Activated naive CD4-positive, alpha-beta T cell treated with anti-CD3 and anti-CD28 coated beads, Interleukin-2, amount 10 ng/mL, durations not matched to agents 7 days and 5 days (primary cell): Measurements from ENCODE around the gene ZBTB12.
"Not testable (repeated sequence)": the region's sequence is repeated elsewhere in the genome, so short reads cannot be mapped to it uniquely, and the experiment has no call there.

Experiments used
- CTCF ChIA-PET: fragments of 350-600 bp; sonication (Branson Sonifier 250); formaldehyde crosslinking; loops from one replicate; lab custom pipeline; 2021; ENCODE audit warnings: antibody characterized with exemption; lab: Charles Lee
- DNase-seq: peaks from one replicate; pipeline ENCODE4 v3.0.0-alpha.2; 2020
- H3K27ac Mint-ChIP-seq: one replicate; pipeline ENCODE4 v1.8.0; 2021; ENCODE audit warnings: mild to moderate bottlenecking, moderate library complexity, mixed read lengths
- H3K27me3 Mint-ChIP-seq: one replicate; pipeline ENCODE4 v1.8.0; 2021; ENCODE audit warnings: mild to moderate bottlenecking, mixed read lengths
- H3K36me3 Mint-ChIP-seq: one replicate; pipeline ENCODE4 v1.8.0; 2021; ENCODE audit warnings: mixed read lengths
- H3K4me1 Mint-ChIP-seq: one replicate; pipeline ENCODE4 v1.8.0; 2021; ENCODE audit warnings: mixed read lengths
- H3K4me3 Mint-ChIP-seq: one replicate; pipeline ENCODE4 v1.8.0; 2021; ENCODE audit warnings: mild to moderate bottlenecking, moderate library complexity, mixed read lengths
- H3K9me3 Mint-ChIP-seq: one replicate; pipeline ENCODE4 v1.8.0; 2021; ENCODE audit warnings: mixed read lengths

ZBTB12 gene

DNA sequence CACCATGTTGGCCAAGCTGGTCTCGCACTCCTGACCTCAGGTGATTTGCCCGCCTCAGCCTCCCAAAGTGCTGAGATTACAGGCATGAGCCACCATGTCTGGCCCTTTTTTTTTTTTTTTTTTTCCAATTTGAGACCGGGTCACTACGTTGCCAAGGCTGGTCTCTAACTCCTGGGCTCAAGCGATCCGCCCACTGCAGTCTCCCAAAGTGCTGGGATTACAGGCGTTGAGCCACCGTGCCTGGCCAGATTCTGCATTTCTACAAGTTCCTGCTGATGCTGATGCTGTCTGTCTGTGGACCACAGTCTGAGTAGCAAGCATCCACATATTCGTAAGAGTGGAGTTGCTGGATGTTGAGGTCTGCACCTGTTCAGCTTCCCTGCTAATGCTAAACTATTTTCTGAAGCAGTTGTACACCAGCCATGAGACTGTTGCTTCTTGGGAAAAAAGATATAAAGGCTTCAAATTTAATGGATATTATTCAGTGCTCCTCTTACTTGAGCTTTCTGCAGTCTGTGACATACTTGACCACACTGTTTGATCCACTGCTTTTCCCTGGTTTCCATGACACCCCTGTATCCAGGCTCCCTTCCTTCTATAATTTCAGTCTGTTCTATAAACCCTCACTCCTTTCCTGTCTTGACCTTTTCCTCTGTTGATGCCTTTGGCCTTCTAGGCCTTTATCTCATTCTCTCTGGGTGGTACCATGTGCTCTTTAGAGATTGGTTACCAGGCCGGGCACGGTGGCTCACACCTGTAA, 10.1 kb upstream of the ZBTB12 start:
- Mint-ChIP-seq H3K9me3 (no peaks in the 10 kb centered on the region), H3K27me3 (peaks cover 21% of the 10 kb centered on the region), H3K4me3 (no peak overlapping the region), H3K4me1 (peaks cover 2% of the 10 kb centered on the region), H3K36me3 (no peaks in the 10 kb centered on the region), H3K27ac (no peak overlapping the region)
- CTCF ChIA-PET = interaction anchor here (1.1 kb wide), 1 partner anchor 10 kb away, joined by 3 read pairs; the partner anchor contains the start of gene ZBTB12
- no peak for DNase-seq

GRCh38 chr6:31909298-31909697, 7.4 kb upstream of the ZBTB12 start:
- H3K4me1 Mint-ChIP-seq, H3K4me3 Mint-ChIP-seq, H3K27ac Mint-ChIP-seq, DNase-seq, H3K36me3 Mint-ChIP-seq, CTCF ChIA-PET, H3K9me3 Mint-ChIP-seq: not testable (repeated sequence)
- peaks cover 34% of the 10 kb centered on the region for H3K27me3 Mint-ChIP-seq

GRCh38 chr6:31908791-31909190, 6.9 kb upstream of the ZBTB12 start:
- CTCF ChIA-PET = no interaction called here
- no peak overlapping the region for H3K4me3 Mint-ChIP-seq
- peaks cover 37% of the 10 kb centered on the region for H3K27me3 Mint-ChIP-seq
- no peak for DNase-seq
- no peaks in the 10 kb centered on the region for H3K36me3 Mint-ChIP-seq
- no peaks in the 10 kb centered on the region for H3K9me3 Mint-ChIP-seq
- H3K4me1 Mint-ChIP-seq = peaks cover 2% of the 10 kb centered on the region
- H3K27ac Mint-ChIP-seq = no peak overlapping the region

GRCh38 chr6:31908255-31908654, 6.4 kb upstream of the ZBTB12 start:
- CTCF ChIA-PET, H3K4me3 Mint-ChIP-seq, H3K4me1 Mint-ChIP-seq, DNase-seq, H3K36me3 Mint-ChIP-seq, H3K27ac Mint-ChIP-seq, H3K9me3 Mint-ChIP-seq: not testable (repeated sequence)
- H3K27me3 Mint-ChIP-seq = peaks cover 42% of the 10 kb centered on the region

DNA sequence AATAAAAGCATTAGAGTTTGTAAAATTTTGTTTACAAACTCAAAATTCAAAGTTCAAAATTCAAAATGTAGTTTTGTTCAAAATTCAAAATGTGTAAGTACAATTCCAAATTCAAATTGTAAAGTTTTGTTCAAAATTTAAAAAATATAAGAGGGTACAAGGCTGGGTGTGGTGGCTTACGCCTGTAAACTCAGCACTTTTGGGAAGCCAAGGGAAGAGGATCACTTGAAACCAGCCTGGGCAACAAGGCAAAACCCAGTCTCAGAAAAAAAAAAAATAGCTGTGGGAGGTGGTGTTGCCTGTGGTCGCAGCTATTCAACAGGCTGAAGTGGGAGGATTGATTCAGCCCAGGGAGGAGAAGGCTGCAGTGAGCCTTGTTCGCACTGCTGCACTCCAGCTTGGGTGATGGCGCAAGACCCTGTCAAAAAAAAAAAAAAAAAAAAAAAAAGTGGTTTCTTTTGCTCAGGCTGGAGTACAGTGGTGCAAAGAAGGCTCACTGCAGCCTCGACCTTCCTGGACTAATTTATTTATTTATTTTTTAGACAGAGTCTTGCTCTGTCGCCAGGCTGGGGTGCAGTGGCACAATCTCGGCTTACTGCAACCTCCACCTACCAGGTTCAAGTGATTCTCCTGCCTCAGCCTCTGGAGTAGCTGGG, 5.4 kb upstream of the ZBTB12 start:
- peaks cover 52% of the 10 kb centered on the region for H3K27me3 Mint-ChIP-seq
- H3K4me1 Mint-ChIP-seq = peaks cover 9% of the 10 kb centered on the region
- no peak overlapping the region for H3K4me3 Mint-ChIP-seq
- no peak overlapping the region for H3K27ac Mint-ChIP-seq
- CTCF ChIA-PET = no interaction called here
- H3K9me3 Mint-ChIP-seq = no peaks in the 10 kb centered on the region
- H3K36me3 Mint-ChIP-seq = no peaks in the 10 kb centered on the region
- no peak for DNase-seq

DNA sequence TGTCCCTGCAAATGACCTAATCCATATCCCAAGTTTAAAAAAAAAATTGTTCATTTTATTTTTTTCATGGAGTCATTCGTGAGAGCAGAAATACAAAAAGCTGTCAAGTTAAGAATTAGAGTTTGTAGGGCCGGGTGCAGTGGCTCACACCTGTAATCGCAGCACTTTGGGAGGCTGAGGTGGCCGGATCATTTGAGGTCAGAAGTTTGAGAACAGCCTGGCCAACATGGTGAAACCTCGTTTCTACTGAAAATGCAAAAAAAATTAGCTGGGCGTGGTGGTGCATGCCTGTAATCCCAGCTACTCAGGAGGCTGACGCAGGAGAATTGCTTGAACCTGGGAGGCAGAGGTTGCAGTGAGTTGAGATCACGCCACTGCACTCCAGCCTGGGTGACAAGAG, 4.8 kb upstream of the ZBTB12 start:
- DNase-seq, H3K27ac Mint-ChIP-seq, CTCF ChIA-PET, H3K36me3 Mint-ChIP-seq, H3K4me3 Mint-ChIP-seq, H3K9me3 Mint-ChIP-seq, H3K4me1 Mint-ChIP-seq: not testable (repeated sequence)
- H3K27me3 Mint-ChIP-seq = peaks cover 53% of the 10 kb centered on the region

DNA sequence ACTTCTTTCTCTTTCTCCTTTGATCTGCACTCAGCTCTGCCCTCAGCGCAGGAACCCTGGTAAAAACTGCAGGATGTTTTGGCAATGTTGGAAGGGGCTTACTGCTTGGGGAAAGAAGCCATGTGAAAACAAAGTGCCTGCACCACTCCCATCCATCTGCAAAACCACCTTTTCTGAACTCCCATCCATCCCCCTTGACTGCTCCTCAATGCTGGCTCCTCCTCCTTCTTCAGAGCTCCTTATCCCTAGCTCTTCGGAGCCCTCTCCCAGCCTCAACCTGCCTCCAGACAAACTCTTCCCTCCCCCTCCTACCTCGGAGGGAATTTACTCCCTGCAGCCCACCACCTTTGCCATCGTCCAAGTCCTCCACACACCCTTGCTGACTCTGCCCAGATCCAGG, 4.2 kb upstream of the ZBTB12 start:
- no peak overlapping the region for H3K27ac Mint-ChIP-seq
- no peaks in the 10 kb centered on the region for H3K36me3 Mint-ChIP-seq
- CTCF ChIA-PET = no interaction called here
- no peak for DNase-seq
- H3K9me3 Mint-ChIP-seq = no peaks in the 10 kb centered on the region
- H3K4me1 Mint-ChIP-seq = peaks cover 11% of the 10 kb centered on the region
- no peak overlapping the region for H3K4me3 Mint-ChIP-seq
- H3K27me3 Mint-ChIP-seq = peaks cover 53% of the 10 kb centered on the region

- Mint-ChIP-seq H3K9me3 (no peaks in the 10 kb centered on the region), H3K27me3 (peaks cover 50% of the 10 kb centered on the region), H3K27ac (no peak overlapping the region), H3K4me3 (no peak overlapping the region), H3K36me3 (no peaks in the 10 kb centered on the region), H3K4me1 (peaks cover 14% of the 10 kb centered on the region)
- no peak for DNase-seq
- CTCF ChIA-PET = no interaction called here
Observed at GRCh38 chr6:31905041-31905440, 3.2 kb upstream of the ZBTB12 start.

GRCh38 chr6:31903957-31904356, 2.1 kb upstream of the ZBTB12 start:
- H3K27me3 Mint-ChIP-seq = peaks cover 44% of the 10 kb centered on the region
- no peak overlapping the region for H3K27ac Mint-ChIP-seq
- peaks cover 25% of the 10 kb centered on the region for H3K4me1 Mint-ChIP-seq
- no peak overlapping the region for H3K4me3 Mint-ChIP-seq
- DNase-seq = no peak
- CTCF ChIA-PET = no interaction called here
- peaks cover 4% of the 10 kb centered on the region for H3K36me3 Mint-ChIP-seq
- H3K9me3 Mint-ChIP-seq = no peaks in the 10 kb centered on the region

DNA sequence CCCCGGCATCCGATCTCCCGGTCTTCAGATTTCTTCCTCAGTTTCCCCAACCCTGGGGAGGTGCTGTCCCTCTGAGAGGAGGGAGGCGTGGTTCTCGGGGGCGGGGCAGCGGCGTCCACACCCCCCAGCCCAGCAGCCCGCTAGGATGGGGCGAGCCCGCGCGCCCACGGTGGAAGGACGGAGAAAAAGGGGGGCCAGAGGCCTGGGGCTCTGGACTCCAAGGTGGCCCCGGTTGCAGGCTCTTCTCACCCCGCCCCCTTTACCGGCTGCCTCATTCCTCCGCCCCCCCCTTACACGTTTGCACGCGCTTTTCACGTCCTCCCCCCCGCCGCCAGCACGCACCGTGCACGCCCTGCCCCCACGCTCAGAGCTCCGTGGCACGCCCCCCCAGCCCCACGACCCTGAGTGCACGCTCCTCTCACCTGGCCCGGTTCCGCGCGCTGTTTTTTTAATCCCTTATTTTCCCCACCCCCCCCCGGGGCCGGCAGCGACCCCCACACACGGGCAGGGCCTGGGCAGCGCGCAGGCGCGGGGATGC, 402 bp downstream of the ZBTB12 start:
- Mint-ChIP-seq H3K27me3 (peaks cover 33% of the 10 kb centered on the region), H3K27ac (no peak overlapping the region), H3K4me3 (peak overlapping the region; percentile 64), H3K4me1 (peaks cover 37% of the 10 kb centered on the region), H3K36me3 (peaks cover 14% of the 10 kb centered on the region), H3K9me3 (no peaks in the 10 kb centered on the region)
- CTCF ChIA-PET = interaction anchor here (0.6 kb wide), 1 partner anchor 11 kb away, joined by 3 read pairs; no protein-coding TSS in a partner anchor
- DNase-seq = peak; percentile 74

DNA sequence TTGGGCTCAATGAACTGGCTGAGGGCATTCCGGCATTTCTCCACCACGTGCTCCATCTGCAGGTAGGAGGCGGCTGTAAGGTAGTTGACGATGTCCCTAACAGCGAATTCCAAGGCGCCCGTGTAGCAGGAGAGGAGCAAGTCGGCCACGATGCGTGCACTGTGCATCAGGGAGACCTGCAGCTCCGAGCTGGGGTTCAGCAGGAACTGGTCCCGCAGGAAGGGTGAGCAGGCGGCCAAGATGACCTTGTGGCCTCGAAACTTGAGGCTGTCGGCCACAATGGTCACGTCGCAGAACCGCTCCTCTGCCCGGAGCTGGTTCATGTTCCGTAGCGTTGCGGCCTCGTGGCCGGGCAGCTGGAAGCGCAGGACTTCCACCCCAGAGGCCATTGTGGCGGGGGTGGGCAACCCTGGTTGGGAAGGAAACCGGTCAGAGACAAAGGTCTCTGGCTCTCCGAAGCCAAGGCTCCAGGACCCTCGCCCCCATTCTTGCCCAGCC, 920 bp downstream of the ZBTB12 start:
- no peak overlapping the region for H3K27ac Mint-ChIP-seq
- no peak for DNase-seq
- CTCF ChIA-PET = no interaction called here

DNA sequence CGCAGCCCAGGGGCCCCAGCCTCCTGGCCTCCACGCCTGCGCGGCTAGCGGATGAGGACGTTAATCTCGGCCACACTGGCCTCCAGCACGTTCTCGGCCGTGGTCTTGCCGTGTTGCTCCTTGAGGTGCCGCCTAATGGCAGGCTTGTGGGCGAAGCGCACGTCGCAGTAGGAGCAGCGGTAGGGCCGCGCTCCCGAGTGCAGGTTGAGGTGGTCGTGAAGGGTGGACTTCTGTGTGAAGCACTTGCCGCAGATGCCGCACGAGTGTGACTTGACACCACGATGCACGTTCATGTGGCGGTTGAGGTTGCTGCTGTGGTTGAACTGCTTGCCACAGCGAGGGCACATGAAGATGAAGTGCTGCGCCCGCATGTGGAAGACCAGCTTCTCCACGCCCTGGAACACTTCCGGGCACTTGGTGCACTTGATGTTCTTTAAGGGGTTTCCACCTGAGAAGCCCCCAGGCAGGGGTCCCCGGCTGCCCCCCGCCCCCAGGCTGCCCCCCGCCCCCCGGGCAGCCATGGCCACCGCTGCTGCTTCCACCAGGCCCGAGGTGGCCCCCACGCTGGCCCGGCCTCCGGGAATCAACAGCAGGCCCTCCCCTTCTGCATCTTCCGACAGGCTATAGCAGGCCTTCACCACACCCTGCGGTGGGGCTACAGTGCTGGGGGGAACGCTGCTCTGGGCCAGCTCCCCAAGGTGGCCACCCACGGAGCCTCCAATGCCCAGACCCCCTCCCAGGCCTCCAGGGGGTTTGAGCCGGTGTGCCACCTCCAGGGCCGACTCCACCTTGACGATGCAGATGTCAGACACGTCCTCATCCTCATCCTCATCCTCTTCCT, 1.8 kb downstream of the ZBTB12 start:
- peaks cover 47% of the 10 kb centered on the region for H3K4me1 Mint-ChIP-seq
- H3K27ac Mint-ChIP-seq = peak overlapping the region; percentile 11
- peaks cover 18% of the 10 kb centered on the region for H3K36me3 Mint-ChIP-seq
- no peak for DNase-seq
- peaks cover 26% of the 10 kb centered on the region for H3K27me3 Mint-ChIP-seq
- CTCF ChIA-PET = no interaction called here
- H3K9me3 Mint-ChIP-seq = no peaks in the 10 kb centered on the region
- H3K4me3 Mint-ChIP-seq = peak overlapping the region; percentile 55

More for the DNA sequence above, 920 bp downstream of the ZBTB12 start:
- H3K4me3 Mint-ChIP-seq = peak overlapping the region; percentile 64
- peaks cover 14% of the 10 kb centered on the region for H3K36me3 Mint-ChIP-seq
- H3K4me1 Mint-ChIP-seq = peaks cover 42% of the 10 kb centered on the region
- no peaks in the 10 kb centered on the region for H3K9me3 Mint-ChIP-seq
- peaks cover 28% of the 10 kb centered on the region for H3K27me3 Mint-ChIP-seq

DNA sequence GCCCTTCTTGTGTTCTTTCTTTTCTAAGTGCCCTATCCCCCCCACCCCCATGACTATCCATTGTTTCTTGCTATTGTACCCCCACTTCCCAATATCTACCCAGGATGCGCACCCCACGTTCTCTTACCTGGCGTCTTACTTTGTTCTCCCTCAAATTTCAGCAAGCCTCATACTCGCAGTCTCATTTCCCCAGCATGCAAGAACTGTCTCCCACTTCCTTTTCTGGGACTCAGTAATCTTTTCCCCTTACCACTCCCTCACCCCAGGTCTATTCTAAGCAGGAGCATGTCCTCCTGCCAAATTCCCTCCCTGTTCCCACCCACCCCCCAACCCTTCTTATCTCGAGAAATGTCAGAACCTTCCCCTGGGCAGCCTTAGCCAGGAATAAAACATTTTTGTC, 2.7 kb downstream of the ZBTB12 start:
- H3K4me1 Mint-ChIP-seq = peaks cover 47% of the 10 kb centered on the region
- peak overlapping the region; percentile 55 for H3K4me3 Mint-ChIP-seq
- no peaks in the 10 kb centered on the region for H3K9me3 Mint-ChIP-seq
- no peak overlapping the region for H3K27ac Mint-ChIP-seq
- H3K27me3 Mint-ChIP-seq = peaks cover 18% of the 10 kb centered on the region
- CTCF ChIA-PET = no interaction called here
- DNase-seq = no peak
- H3K36me3 Mint-ChIP-seq = peaks cover 21% of the 10 kb centered on the region
